ENCODE results near the gene KCNQ1.

The KCNQ1 gene

DNA sequence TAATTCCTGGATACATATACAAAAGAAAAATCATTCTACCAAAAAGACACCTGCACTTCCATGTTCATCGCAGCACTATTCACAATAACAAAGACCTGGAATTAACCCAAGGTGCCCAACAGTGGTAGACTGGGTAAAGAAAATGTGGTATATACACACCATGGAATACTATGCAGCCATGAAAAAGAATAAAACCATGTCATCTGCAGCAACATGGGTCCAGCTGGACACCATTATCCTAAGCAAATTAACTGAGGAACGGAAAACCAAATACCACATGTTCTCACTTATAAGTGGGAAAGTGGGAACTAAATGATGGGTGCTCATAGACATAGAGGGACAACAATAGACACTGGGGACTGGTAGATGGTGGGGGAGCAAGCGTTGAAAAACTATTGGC, 5.0 kb upstream of the KCNQ1 start:
- in situ Hi-C loops (cut with MboI; ENCODE audit: low sequenced_read_pairs), result loop anchor here (10.0 kb wide), 1 partner anchor 75 kb away; no protein-coding TSS in a partner anchor

DNA sequence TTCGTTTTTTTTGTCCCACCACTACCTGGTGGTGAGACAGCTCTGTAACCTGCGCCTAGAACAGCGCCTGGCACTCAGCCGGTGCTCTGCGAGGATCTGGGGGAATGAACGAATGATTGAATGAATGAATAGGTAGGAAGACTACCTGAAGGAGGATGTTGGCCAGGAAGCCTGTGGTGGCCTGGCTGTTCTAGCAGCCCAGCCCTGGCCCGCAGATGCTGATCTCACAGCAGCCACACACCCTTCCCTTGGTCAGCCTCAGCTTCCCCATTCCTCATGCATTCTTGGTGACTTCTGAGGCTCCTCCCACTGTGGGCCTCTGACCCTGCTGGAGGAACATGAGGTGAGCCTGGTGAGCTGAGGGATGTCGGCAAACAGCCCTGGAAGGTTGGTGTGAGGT, 4.2 kb upstream of the KCNQ1 start:
- in situ Hi-C loops (cut with MboI; ENCODE audit: low sequenced_read_pairs), result no loop called here

- in situ Hi-C loops (cut with MboI; ENCODE audit: low sequenced_read_pairs), result no loop called here
Measured at GRCh38 chr11:2441171-2441570, 3.6 kb upstream of the KCNQ1 start.

GRCh38 chr11:2442589-2442988, 2.2 kb upstream of the KCNQ1 start:
- in situ Hi-C loops (cut with MboI; ENCODE audit: low sequenced_read_pairs), result no loop called here

GRCh38 chr11:2443406-2443805, 1.4 kb upstream of the KCNQ1 start:
- in situ Hi-C loops (cut with MboI; ENCODE audit: low sequenced_read_pairs), result no loop called here

DNA sequence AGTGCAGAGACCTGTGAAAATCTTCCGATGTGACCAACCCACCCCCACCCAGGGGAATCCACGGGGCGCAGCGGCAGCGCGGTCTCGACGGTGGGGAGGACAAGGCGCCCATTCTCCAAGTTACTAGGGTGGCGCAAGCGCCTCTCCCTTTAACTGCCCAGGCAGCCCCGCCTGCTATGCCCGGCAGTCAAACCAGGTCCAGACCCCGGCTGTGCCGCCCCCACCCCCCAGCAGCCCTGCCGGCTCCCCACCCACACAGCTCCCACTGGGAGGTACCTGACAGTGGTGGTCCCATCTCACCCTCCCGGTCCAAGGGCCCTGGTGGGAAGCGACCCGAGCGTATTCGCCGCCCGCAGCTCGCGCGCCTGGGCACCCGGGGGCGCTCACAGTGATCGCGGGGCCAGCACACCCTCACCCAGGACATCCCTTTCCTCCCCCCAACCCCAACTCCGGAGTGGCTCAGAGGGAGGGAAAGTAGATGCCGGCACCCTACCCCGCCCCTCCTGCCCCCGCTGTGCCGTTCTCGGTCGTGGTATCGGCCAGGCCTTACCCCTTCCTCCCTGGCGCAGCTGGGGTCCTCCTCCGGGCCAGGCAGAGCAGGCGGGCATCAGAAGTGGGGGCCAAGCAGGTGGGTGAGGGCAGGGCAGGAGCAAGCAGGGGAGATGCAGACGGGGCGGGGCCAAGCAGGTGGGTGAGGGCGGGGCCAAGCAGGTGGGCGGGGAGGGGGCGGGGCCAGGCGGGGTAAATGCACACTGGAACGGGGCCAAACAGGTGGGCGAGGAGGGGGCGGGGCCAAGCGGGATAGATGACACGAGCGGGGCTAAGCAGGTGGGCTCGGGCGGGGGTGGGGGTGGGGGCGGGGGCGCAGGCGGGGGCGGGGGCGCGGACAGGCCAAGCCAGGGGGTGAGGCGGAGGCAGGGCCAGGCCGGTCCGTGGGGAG, 657 bp upstream of the KCNQ1 start, which contains the start of gene TRPM5:
TRPM5 (minus strand) TSS at position 634 of the 940 bp plus-strand sequence. CDS start 21,478 bp downstream, outside the sequence.
- in situ Hi-C loops (cut with MboI; ENCODE audit: low sequenced_read_pairs), result no loop called here

DNA sequence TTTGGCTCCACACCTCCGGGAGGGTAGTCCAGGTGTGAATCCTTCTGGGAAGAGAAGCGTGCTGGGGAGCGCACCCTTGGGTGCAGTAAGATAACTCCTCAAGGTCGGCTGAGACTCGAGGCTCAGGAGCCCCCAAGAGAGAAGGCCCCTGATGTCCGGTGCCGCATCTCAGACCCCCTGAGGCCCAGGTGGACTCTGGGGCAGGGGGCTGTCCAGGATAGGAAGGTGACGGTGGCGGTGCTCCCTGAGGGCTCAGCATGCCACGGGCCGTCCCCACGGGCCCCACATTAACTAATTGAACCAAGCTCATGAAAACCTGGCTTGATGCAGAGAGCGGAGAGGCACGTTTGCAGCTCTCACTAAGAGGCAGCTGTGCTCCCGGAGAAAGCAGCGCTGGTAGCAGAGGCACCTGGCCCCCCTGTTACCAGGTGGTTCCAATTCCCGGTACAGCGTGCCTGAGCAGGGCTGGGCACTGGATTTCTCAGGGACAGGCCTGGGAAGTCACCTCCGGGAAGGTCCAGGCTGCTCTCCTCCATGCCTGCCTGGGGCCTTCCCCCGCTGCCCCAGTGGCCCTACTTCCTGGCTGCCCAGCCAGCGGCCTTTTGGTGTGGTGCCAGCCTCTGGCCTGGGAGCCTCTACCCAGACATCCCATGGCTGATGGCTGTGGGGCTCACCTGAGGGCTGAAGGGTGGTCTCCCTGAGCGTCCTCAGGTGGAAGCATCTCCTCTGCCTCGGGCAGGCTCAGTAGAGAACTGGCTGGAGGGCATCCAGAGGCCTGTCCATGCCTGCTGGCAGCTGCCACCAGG, 1.1 kb downstream of the KCNQ1 start:
- in situ Hi-C loops (cut with MboI; ENCODE audit: low sequenced_read_pairs), result no loop called here

GRCh38 chr11:2446590-2447252, 1.9 kb downstream of the KCNQ1 start:
- in situ Hi-C loops (cut with MboI; ENCODE audit: low sequenced_read_pairs), result no loop called here

DNA sequence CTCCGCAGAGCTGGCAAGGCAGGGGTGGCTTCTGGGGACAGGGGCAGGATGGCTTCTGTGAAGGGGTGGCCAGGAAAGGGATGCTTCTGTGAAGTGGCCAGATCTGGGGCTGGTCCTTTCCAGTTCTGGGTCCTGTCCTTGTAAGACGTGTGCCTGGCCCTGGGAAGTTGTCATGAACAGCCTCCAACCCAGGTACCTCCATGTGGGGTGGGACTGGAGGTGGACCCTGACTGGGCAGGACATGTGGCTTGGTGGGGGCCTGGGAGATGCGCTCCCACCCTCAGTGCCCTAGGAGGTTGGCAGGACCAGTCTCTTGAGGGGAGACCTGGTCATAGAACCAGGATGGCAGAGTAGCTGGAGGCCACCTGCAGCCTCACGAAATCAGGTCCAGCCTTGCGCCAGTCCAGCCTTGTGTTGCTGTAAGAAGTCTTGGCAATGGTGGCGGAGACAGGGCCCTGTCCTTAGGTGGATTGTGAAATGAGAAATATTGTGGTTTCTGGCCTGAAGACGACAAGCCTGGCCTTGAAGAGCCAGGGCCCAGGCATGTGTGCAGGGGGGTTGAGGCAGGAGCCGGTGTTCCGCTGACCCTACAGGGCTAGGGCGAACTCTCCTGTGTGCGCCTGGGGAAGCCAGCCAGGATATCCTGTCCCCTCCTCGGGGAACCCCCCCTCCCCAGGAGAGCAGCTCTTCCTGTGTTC, 2.6 kb downstream of the KCNQ1 start:
- in situ Hi-C loops (cut with MboI; ENCODE audit: low sequenced_read_pairs), result no loop called here

GRCh38 chr11:2447951-2448650, 3.3 kb downstream of the KCNQ1 start:
- in situ Hi-C loops (cut with MboI; ENCODE audit: low sequenced_read_pairs), result no loop called here

- in situ Hi-C loops (cut with MboI; ENCODE audit: low sequenced_read_pairs), result no loop called here
Measured at GRCh38 chr11:2448661-2449547, 4.1 kb downstream of the KCNQ1 start.

DNA sequence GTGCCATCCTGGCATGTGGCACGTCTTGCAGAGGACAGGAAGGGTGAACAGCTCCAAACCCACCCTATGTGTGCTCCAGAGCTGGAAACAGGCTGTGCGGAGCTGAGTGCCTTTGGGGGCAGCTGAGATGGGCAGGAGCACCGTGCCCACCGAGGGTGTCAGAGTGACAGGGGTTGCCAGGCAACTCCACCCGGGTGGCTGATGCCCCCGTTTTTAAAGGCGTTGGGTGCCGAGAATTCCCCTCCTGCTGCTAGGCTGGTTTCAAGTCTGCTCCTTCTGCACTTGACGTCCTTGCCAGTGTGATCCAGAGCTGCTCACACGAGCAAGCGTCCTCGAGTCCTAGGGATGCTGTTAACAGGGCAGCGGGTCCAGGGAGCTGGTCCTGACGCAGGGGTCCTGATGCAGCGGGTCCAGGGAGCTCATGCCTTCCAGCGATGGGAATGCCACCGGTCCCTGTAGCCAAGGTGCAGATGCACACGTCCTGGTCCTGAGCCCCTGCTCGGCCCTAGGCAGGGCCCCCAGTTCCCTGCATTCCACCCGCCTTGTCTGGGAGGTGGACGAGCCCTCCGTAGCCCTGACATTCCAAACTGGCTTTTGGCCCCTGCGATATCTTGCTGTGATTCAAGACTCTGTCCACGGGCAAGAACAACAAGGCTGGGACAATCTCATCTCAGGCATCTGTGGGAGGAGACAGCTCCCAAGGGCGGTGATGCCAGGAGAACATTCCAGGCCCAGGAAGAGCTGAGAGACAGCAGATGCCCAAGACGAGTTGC, 4.9 kb downstream of the KCNQ1 start:
- in situ Hi-C loops (cut with MboI; ENCODE audit: low sequenced_read_pairs), result no loop called here

DNA sequence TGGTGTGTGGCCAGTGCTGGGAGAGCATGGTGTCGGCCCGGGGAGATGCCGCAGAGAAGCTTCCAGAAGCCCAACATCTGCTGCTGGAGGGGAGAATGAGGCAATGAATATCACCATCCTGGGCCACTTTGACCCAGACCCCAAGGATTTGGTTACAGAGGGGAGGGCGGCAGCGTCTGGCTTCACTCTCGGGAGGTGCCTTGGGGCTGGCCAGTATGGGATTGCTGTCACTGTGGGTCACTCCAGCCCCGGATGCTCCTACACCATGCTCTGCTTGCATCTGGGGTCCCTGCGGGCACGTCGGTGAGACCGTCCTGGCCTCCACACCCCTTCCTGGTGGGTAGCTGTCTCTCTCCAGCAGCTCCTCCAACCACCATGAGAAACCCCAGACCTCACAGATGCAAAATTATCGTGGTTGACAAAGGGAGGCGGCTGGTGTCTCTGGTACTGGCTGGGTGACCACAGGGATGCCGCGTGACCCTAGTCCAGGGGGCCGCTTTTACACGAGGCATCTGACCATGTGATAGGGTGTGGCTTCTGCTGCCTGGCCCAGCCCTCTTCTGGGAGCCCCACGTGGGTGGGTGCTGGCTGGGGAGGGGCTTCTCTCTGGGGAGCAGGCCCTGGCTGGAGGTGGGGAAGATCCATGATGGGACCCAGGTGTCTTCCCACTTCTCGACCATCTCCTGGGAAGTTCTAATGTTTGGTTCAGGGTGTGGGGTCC, 5.7 kb downstream of the KCNQ1 start:
- in situ Hi-C loops (cut with MboI; ENCODE audit: low sequenced_read_pairs), result no loop called here

GRCh38 chr11:2451336-2451735, 6.5 kb downstream of the KCNQ1 start:
- in situ Hi-C loops (cut with MboI; ENCODE audit: low sequenced_read_pairs), result no loop called here

DNA sequence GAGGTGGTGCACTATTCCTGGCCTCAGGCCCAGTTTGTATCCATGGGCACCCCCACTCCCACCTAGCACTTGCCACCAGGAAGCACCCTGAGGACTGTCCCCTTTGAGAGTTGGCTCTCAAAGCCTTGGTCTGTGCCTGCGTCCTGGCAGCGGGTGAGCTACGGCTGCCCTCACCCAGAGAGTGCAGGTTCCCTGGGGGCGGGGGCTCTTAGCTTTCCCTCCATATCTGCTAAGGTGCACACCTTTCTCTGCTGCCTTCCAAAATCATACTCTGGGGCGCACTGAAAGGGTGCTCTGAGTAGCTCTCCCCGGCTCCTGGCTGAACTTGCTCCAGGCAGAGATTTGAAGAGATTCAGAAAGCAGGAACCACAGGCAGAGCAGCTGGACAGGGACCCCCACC, 7.1 kb downstream of the KCNQ1 start:
- in situ Hi-C loops (cut with MboI; ENCODE audit: low sequenced_read_pairs), result no loop called here

- in situ Hi-C loops (cut with MboI; ENCODE audit: low sequenced_read_pairs), result no loop called here
Measured at GRCh38 chr11:2452321-2453012, 7.7 kb downstream of the KCNQ1 start.

DNA sequence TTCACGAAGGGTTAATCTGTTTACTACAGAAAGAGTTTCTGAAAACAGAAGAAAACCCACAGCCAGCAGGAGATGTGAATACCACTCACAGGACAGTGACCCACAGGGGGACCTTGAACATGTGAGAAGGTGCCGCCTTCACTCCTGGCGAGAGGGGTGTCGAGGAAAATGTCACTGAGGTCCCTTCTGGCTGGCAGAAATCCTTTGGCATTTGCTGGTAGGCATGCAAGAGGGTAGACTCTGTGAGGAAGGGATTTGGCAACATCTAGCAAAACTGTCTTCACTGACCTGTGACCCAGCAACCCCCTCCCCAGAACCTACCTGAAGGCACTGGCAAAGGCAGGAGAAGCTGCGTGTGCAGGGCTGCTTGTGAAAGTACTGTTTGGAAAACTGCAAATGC, 8.6 kb downstream of the KCNQ1 start:
- in situ Hi-C loops (cut with MboI; ENCODE audit: low sequenced_read_pairs), result no loop called here
